K562 (cell line): Measurements from ENCODE around the gene ZDHHC14. TPM values are rescaled to one million over a fixed set of nuclear protein-coding genes. Genes with fewer than 3 reads are reported as not detected.

Experiments
- AFF1 ChIP-seq, 2 experiments: fragments of 450-650 bp; IDR thresholded peaks; 2 replicates each; pipeline ENCODE4 v1.6.1; 2018; ENCODE audit warnings: mild to moderate bottlenecking in 2 of 2, low read depth in 1 of 2; ENCODE audit not compliant: partially characterized antibody in 2 of 2
- FOXJ2 ChIP-seq: fragments of 200-800 bp; sonication (Bioruptor generic); IDR thresholded peaks from 2 replicates; pipeline ENCODE4 v1.6.1; 2016; ENCODE audit warnings: missing genetic modification characterization, missing compliant biosample characterization
- HMGN3 ChIP-seq: IDR thresholded peaks from 2 replicates; pipeline ENCODE4 v1.6.1; 2011; ENCODE audit warnings: borderline replicate concordance, low read depth, mild to moderate bottlenecking, mixed read lengths, low read length; ENCODE audit not compliant: insufficient read length; ENCODE audit errors: extremely low read depth
- IRF1 ChIP-seq: sonication (generic); formaldehyde crosslinking; IDR thresholded peaks from 2 replicates; pipeline ENCODE4 v1.8.0; 2022; ENCODE audit warnings: missing genetic modification reagents, mild to moderate bottlenecking, borderline replicate concordance
- SIN3A ChIP-seq, 2 experiments: fragments of 150-350 bp in 1 of 2; IDR thresholded peaks; 2 replicates each; pipeline ENCODE4 v1.6.1; 2011 to 2016; ENCODE audit warnings: borderline replicate concordance in 2 of 2, low read depth in 2 of 2, low read length in 2 of 2, mild to moderate bottlenecking in 2 of 2, moderate library complexity in 2 of 2; ENCODE audit not compliant: control insufficient read depth in 1 of 2
- ZBTB7A ChIP-seq: IDR thresholded peaks from 2 replicates; pipeline ENCODE4 v1.6.1; 2011; ENCODE audit warnings: low read depth, mild to moderate bottlenecking, low read length, moderate library complexity, borderline replicate concordance; ENCODE audit not compliant: control insufficient read depth
- polyA plus RNA-seq, 8 experiments: library from polyadenylated mRNA; depleted of rRNA in 4 of 8; stranded (reverse) in 5 of 8; unstranded in 3 of 8; fragments of >200 nt; fragmentation: Nextera tagmentation in 2 of 8; fragmentation: Illumina TruSeq in 1 of 8; extraction: Ambion mirVana in 2 of 8; extraction: Trizol in 1 of 8; gene quantifications; 2 replicates each; pipeline versions ENCODE4 v1.2.1 to v1.2.3, GENCODE V29; 2011 to 2014; ENCODE audit warnings: inconsistent platforms in 1 of 8, missing spikeins in 1 of 8
- total RNA-seq, 7 experiments: library from RNA; depleted of rRNA in 6 of 7; stranded (reverse); fragments of >200 nt in 6 of 7; fragmentation: Illumina TruSeq in 2 of 7; extraction: Trizol in 2 of 7; gene quantifications; 2 replicates each; pipeline versions ENCODE4 v1.2.1 to v1.2.3, GENCODE V29; 2011 to 2021; ENCODE audit warnings: low replicate concordance in 1 of 7
- TF ChIP-seq, protein P1 (sequence below): sonication (generic); formaldehyde crosslinking; IDR thresholded peaks from 2 replicates; pipeline ENCODE4 v1.8.0; 2022; ENCODE audit warnings: mild to moderate bottlenecking, missing genetic modification reagents
- TF ChIP-seq, protein P2 (sequence below): fragments of 450-650 bp; conservative IDR thresholded peaks from 2 replicates; pipeline ENCODE4 v1.6.1; 2016; ENCODE audit warnings: missing genetic modification characterization, low read depth, mild to moderate bottlenecking, control low read depth, missing compliant biosample characterization
- TF ChIP-seq, protein P3 (sequence below): sonication (generic); formaldehyde crosslinking; IDR thresholded peaks from 2 replicates; pipeline ENCODE4 v1.8.0; 2022; ENCODE audit warnings: mild to moderate bottlenecking, missing genetic modification reagents, borderline replicate concordance

ZDHHC14 gene
- total and polyA plus RNA-seq, 9 of the 15 experiments (the other 6 are each of a cell fraction or from before 2014, with no cell fraction given): 0.92 to 23.1 (median 13.8) TPM

GRCh38 chr6:157381631-157382621, 936 bp downstream of the ZDHHC14 start (continued):
- TF ChIP-seq ZBTB7A (peak; percentile 92; the same call in 1 of the 2 replicates), SIN3A (IDR thresholded peaks at IDR 0.05; ENCODE audit: borderline replicate concordance in 2 of 2, control insufficient read depth in 1 of 2, low read depth in 2 of 2, low read length in 2 of 2) (0 out of 4 replicates have a peak, but pooled peaks have one; percentile 5 to 22), IRF1 (CRISPR knock-in tag) (no peak), FOXJ2 (tag) (no peak), AFF1 (IDR thresholded peaks at IDR 0.05; ENCODE audit: low read depth in 1 of 2, partially characterized antibody in 2 of 2) (peak in 1 of 2 experiments; percentile 6), HMGN3 (peak; percentile 29)
- TF ChIP-seq, protein P1, sequence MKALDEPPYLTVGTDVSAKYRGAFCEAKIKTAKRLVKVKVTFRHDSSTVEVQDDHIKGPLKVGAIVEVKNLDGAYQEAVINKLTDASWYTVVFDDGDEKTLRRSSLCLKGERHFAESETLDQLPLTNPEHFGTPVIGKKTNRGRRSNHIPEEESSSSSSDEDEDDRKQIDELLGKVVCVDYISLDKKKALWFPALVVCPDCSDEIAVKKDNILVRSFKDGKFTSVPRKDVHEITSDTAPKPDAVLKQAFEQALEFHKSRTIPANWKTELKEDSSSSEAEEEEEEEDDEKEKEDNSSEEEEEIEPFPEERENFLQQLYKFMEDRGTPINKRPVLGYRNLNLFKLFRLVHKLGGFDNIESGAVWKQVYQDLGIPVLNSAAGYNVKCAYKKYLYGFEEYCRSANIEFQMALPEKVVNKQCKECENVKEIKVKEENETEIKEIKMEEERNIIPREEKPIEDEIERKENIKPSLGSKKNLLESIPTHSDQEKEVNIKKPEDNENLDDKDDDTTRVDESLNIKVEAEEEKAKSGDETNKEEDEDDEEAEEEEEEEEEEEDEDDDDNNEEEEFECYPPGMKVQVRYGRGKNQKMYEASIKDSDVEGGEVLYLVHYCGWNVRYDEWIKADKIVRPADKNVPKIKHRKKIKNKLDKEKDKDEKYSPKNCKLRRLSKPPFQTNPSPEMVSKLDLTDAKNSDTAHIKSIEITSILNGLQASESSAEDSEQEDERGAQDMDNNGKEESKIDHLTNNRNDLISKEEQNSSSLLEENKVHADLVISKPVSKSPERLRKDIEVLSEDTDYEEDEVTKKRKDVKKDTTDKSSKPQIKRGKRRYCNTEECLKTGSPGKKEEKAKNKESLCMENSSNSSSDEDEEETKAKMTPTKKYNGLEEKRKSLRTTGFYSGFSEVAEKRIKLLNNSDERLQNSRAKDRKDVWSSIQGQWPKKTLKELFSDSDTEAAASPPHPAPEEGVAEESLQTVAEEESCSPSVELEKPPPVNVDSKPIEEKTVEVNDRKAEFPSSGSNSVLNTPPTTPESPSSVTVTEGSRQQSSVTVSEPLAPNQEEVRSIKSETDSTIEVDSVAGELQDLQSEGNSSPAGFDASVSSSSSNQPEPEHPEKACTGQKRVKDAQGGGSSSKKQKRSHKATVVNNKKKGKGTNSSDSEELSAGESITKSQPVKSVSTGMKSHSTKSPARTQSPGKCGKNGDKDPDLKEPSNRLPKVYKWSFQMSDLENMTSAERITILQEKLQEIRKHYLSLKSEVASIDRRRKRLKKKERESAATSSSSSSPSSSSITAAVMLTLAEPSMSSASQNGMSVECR (CRISPR knock-in tag): 0 out of 2 replicates have a peak, but pooled peaks have one; percentile 1
- TF ChIP-seq, protein P2, sequence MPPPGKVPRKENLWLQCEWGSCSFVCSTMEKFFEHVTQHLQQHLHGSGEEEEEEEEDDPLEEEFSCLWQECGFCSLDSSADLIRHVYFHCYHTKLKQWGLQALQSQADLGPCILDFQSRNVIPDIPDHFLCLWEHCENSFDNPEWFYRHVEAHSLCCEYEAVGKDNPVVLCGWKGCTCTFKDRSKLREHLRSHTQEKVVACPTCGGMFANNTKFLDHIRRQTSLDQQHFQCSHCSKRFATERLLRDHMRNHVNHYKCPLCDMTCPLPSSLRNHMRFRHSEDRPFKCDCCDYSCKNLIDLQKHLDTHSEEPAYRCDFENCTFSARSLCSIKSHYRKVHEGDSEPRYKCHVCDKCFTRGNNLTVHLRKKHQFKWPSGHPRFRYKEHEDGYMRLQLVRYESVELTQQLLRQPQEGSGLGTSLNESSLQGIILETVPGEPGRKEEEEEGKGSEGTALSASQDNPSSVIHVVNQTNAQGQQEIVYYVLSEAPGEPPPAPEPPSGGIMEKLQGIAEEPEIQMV (tag): no peak
- TF ChIP-seq, protein P3, sequence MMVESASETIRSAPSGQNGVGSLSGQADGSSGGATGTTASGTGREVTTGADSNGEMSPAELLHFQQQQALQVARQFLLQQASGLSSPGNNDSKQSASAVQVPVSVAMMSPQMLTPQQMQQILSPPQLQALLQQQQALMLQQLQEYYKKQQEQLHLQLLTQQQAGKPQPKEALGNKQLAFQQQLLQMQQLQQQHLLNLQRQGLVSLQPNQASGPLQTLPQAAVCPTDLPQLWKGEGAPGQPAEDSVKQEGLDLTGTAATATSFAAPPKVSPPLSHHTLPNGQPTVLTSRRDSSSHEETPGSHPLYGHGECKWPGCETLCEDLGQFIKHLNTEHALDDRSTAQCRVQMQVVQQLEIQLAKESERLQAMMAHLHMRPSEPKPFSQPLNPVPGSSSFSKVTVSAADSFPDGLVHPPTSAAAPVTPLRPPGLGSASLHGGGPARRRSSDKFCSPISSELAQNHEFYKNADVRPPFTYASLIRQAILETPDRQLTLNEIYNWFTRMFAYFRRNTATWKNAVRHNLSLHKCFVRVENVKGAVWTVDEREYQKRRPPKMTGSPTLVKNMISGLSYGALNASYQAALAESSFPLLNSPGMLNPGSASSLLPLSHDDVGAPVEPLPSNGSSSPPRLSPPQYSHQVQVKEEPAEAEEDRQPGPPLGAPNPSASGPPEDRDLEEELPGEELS: no peak
